NT2/D1 (cell line): ENCODE measurements around the gene MCM3.

Source experiments
- SUZ12 ChIP-seq: IDR thresholded peaks from 2 replicates; pipeline ENCODE4 v1.6.1; 2011; ENCODE audit not compliant: insufficient read length, insufficient read depth; ENCODE audit errors: extremely low read depth
- YY1 ChIP-seq: IDR thresholded peaks from 2 replicates; pipeline ENCODE4 v1.6.1; 2011; ENCODE audit not compliant: insufficient read length, insufficient read depth
- ZNF274 ChIP-seq: IDR thresholded peaks from 2 replicates; pipeline ENCODE4 v1.6.1; 2011; ENCODE audit warnings: mild to moderate bottlenecking, low read depth, low read length

DNA sequence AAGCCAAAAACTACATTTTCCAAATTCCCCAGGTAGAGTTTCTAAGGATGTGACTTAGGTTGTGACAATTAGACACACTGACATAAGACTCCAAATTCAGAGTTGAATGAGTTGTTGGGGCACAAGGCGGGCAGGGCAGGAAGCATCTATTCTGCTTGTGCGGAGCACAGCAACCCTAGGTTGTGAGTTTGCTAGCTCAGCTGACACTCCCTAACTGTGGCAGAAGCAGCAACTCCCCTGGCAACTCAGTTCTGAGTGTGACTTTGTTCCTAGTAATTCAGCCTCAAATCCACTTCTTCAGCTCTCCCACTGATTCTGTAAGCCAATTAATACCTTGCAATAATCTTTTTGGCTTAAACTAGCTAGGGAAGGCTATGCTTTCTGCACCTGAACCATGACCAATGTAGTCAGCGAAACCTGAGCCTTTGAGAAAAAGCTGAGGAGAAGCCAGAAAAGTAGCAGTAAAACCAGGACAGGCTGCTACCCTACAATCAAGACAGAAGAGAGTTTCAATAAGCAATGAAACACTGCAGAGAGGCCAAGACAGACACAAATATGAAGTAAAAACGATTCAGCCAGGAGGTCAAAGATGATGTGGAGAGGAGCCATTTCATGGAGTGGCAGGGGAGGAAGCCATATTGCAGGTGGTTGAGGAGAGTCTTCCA, 47.4 kb upstream of the MCM3 start:
- TF ChIP-seq ZNF274 (no peak), SUZ12 (no peak), YY1 (no peak)
